Activated CD8-positive, alpha-beta memory T cell treated with anti-CD3 and anti-CD28 coated beads, Interleukin-2, amount 50 U/mL, for 1 hour (primary cell): ENCODE results near the gene PADI6.

Experiments
- DNase-seq: peaks from one replicate; pipeline ENCODE4 v3.0.0-alpha.2; 2020; ENCODE audit errors: extremely low read depth

PADI6 gene

GRCh38 chr1:17356387-17357026 is 15.5 kb upstream of the PADI6 start:
- no peak for DNase-seq

GRCh38 chr1:17358557-17358956 is 13.4 kb upstream of the PADI6 start:
- no peak for DNase-seq

GRCh38 chr1:17359031-17359430 is 13.0 kb upstream of the PADI6 start:
- DNase-seq = no peak

- DNase-seq = no peak
Observed at GRCh38 chr1:17359808-17360207, 12.2 kb upstream of the PADI6 start.

GRCh38 chr1:17360272-17360956 is 11.6 kb upstream of the PADI6 start:
- no peak for DNase-seq

- no peak for DNase-seq
Observed at GRCh38 chr1:17361687-17362086, 10.3 kb upstream of the PADI6 start.

- no peak for DNase-seq
Observed at GRCh38 chr1:17363351-17363750, 8.6 kb upstream of the PADI6 start.

GRCh38 chr1:17363771-17364170 is 8.2 kb upstream of the PADI6 start:
- no peak for DNase-seq

GRCh38 chr1:17365293-17365692 is 6.7 kb upstream of the PADI6 start:
- no peak for DNase-seq

GRCh38 chr1:17369466-17369865 is 2.5 kb upstream of the PADI6 start:
- no peak for DNase-seq

GRCh38 chr1:17370618-17371017 is 1.4 kb upstream of the PADI6 start:
- no peak for DNase-seq

GRCh38 chr1:17372955-17373354 is 959 bp downstream of the PADI6 start:
- DNase-seq = no peak

- DNase-seq = no peak
Observed at GRCh38 chr1:17375651-17376050, 3.7 kb downstream of the PADI6 start.

- no peak for DNase-seq
Observed at GRCh38 chr1:17377325-17377953, 5.4 kb downstream of the PADI6 start.

GRCh38 chr1:17381161-17381560 is 9.2 kb downstream of the PADI6 start:
- DNase-seq = no peak

GRCh38 chr1:17392199-17392740 is 20.3 kb downstream of the PADI6 start:
- DNase-seq = no peak

GRCh38 chr1:17393230-17393629 is 21.2 kb downstream of the PADI6 start:
- no peak for DNase-seq

GRCh38 chr1:17397910-17398695 is 26.1 kb downstream of the PADI6 start:
- DNase-seq = no peak

- DNase-seq = no peak
Observed at GRCh38 chr1:17400725-17401341, 28.8 kb downstream of the PADI6 start.

GRCh38 chr1:17401841-17402240 is 29.8 kb downstream of the PADI6 start:
- no peak for DNase-seq

- no peak for DNase-seq
Observed at GRCh38 chr1:17403081-17403480, 31.1 kb downstream of the PADI6 start.
